ENCODE measurements around the gene XPC.

XPC gene

GRCh38 chr3:14141144-14141543, 37.3 kb downstream of the XPC start:
- no peak for DNase-seq
- in situ Hi-C loops (cut with HindIII; ENCODE audit: low pct_ligation_motif_present, low pct_unique_long_range_greater_than_20kb, low sequenced_read_pairs), result no loop called here

GRCh38 chr3:14140668-14141067, 37.7 kb downstream of the XPC start:
- in situ Hi-C loops (cut with HindIII; ENCODE audit: low pct_ligation_motif_present, low pct_unique_long_range_greater_than_20kb, low sequenced_read_pairs), result no loop called here
- DNase-seq, result no peak

GRCh38 chr3:14139771-14140170, 38.6 kb downstream of the XPC start:
- in situ Hi-C loops (cut with HindIII; ENCODE audit: low pct_ligation_motif_present, low pct_unique_long_range_greater_than_20kb, low sequenced_read_pairs), result no loop called here
- no peak for DNase-seq

GRCh38 chr3:14138878-14139655, 39.3 kb downstream of the XPC start:
- in situ Hi-C loops (cut with HindIII; ENCODE audit: low pct_ligation_motif_present, low pct_unique_long_range_greater_than_20kb, low sequenced_read_pairs), result no loop called here
- DNase-seq, result no peak

- DNase-seq, result no peak
- in situ Hi-C loops (cut with HindIII; ENCODE audit: low pct_ligation_motif_present, low pct_unique_long_range_greater_than_20kb, low sequenced_read_pairs), result no loop called here
Observed at GRCh38 chr3:14138109-14138877, 40.1 kb downstream of the XPC start.

- no peak for DNase-seq
- in situ Hi-C loops (cut with HindIII; ENCODE audit: low pct_ligation_motif_present, low pct_unique_long_range_greater_than_20kb, low sequenced_read_pairs), result no loop called here
Observed at GRCh38 chr3:14137445-14137844, 41.0 kb downstream of the XPC start.

GRCh38 chr3:14137004-14137403, 41.4 kb downstream of the XPC start:
- no peak for DNase-seq

GRCh38 chr3:14135581-14135980, 42.8 kb downstream of the XPC start:
- in situ Hi-C loops (cut with HindIII; ENCODE audit: low pct_ligation_motif_present, low pct_unique_long_range_greater_than_20kb, low sequenced_read_pairs), result no loop called here
- DNase-seq, result no peak

More at GRCh38 chr3:14137004-14137403, 41.4 kb downstream of the XPC start:
- in situ Hi-C loops (cut with HindIII; ENCODE audit: low pct_ligation_motif_present, low pct_unique_long_range_greater_than_20kb, low sequenced_read_pairs), result no loop called here

GRCh38 chr3:14134291-14134690, 44.1 kb downstream of the XPC start:
- in situ Hi-C loops (cut with HindIII; ENCODE audit: low pct_ligation_motif_present, low pct_unique_long_range_greater_than_20kb, low sequenced_read_pairs), result no loop called here
- no peak for DNase-seq

- no peak for DNase-seq
- in situ Hi-C loops (cut with HindIII; ENCODE audit: low pct_ligation_motif_present, low pct_unique_long_range_greater_than_20kb, low sequenced_read_pairs), result no loop called here
Observed at GRCh38 chr3:14133876-14134275, 44.5 kb downstream of the XPC start.

GRCh38 chr3:14133188-14133800, 45.1 kb downstream of the XPC start:
- no peak for DNase-seq
- in situ Hi-C loops (cut with HindIII; ENCODE audit: low pct_ligation_motif_present, low pct_unique_long_range_greater_than_20kb, low sequenced_read_pairs), result no loop called here

GRCh38 chr3:14132689-14133088, 45.7 kb downstream of the XPC start:
- no peak for DNase-seq

GRCh38 chr3:14132120-14132519, 46.3 kb downstream of the XPC start:
- no peak for DNase-seq
- in situ Hi-C loops (cut with HindIII; ENCODE audit: low pct_ligation_motif_present, low pct_unique_long_range_greater_than_20kb, low sequenced_read_pairs), result no loop called here

More at GRCh38 chr3:14132689-14133088, 45.7 kb downstream of the XPC start:
- in situ Hi-C loops (cut with HindIII; ENCODE audit: low pct_ligation_motif_present, low pct_unique_long_range_greater_than_20kb, low sequenced_read_pairs), result no loop called here

- in situ Hi-C loops (cut with HindIII; ENCODE audit: low pct_ligation_motif_present, low pct_unique_long_range_greater_than_20kb, low sequenced_read_pairs), result no loop called here
Observed at GRCh38 chr3:14131134-14131533, 47.3 kb downstream of the XPC start.

GRCh38 chr3:14130707-14131106, 47.7 kb downstream of the XPC start:
- DNase-seq, result no peak
- in situ Hi-C loops (cut with HindIII; ENCODE audit: low pct_ligation_motif_present, low pct_unique_long_range_greater_than_20kb, low sequenced_read_pairs), result no loop called here

More at GRCh38 chr3:14131134-14131533, 47.3 kb downstream of the XPC start:
- DNase-seq, result no peak

GRCh38 chr3:14130230-14130629, 48.2 kb downstream of the XPC start:
- in situ Hi-C loops (cut with HindIII; ENCODE audit: low pct_ligation_motif_present, low pct_unique_long_range_greater_than_20kb, low sequenced_read_pairs), result no loop called here
- no peak for DNase-seq

- in situ Hi-C loops (cut with HindIII; ENCODE audit: low pct_ligation_motif_present, low pct_unique_long_range_greater_than_20kb, low sequenced_read_pairs), result no loop called here
- no peak for DNase-seq
Observed at GRCh38 chr3:14129296-14129695, 49.1 kb downstream of the XPC start.

GRCh38 chr3:14128724-14129123, 49.7 kb downstream of the XPC start:
- DNase-seq, result no peak
- in situ Hi-C loops (cut with HindIII; ENCODE audit: low pct_ligation_motif_present, low pct_unique_long_range_greater_than_20kb, low sequenced_read_pairs), result no loop called here

GRCh38 chr3:14127516-14128161, 50.8 kb downstream of the XPC start:
- in situ Hi-C loops (cut with HindIII; ENCODE audit: low pct_ligation_motif_present, low pct_unique_long_range_greater_than_20kb, low sequenced_read_pairs), result no loop called here
- no peak for DNase-seq

Data from ACHN (cell line).